D341Med (cell line): Measurements from ENCODE around the gene ZNF367.

Experiments used
- DNase-seq: peaks from one replicate; pipeline ENCODE4 v3.0.0; 2012; ENCODE audit warnings: low spot score

The ZNF367 gene

GRCh38 chr9:96418083-96418919 lies at the start of gene ZNF367:
Gene ZNF367, minus strand, starts transcription at chr9:96418370. Its CDS starts 338 bp downstream, at chr9:96418032.
- DNase-seq = peak; percentile 96

DNA sequence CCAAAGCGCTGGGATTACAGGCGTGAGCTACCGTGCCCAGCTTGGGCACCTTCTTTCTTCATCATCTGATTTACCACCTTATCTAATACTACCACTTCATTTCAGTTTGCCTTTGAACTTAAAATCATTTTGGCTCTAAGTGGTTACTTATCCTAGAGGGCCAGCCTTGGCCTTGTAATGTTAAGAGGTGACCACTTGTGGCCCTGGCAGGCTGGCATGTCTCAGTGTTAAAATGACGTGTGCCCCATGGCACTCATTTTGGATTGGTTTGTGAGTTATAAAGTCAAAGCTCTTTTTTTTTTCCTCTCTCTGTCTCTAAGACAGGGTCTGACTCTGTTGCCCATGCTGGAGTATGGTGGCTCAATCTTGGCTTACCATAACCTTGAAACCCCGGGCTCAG lies 49.6 kb upstream of the ZNF367 start:
- no peak for DNase-seq

DNA sequence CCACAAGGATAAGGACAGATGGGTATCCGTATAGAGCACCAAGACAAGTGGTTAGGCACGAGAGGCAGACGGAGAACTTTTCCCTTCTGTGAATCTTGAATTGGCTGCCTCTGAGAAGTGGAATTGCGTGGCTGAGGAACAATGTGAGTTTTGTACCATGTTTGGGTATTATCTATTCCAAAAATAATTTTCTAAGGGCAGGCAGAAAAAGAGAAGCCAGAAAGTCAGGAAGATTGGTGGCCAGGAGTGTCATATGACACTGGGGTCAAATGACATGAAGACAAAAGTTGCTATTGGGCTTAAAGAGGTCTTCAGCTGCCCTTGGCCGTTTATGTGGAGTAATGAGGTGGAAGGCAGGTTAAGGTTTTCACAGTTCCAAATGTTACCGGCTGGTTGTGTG lies 46.3 kb upstream of the ZNF367 start:
- no peak for DNase-seq

DNA sequence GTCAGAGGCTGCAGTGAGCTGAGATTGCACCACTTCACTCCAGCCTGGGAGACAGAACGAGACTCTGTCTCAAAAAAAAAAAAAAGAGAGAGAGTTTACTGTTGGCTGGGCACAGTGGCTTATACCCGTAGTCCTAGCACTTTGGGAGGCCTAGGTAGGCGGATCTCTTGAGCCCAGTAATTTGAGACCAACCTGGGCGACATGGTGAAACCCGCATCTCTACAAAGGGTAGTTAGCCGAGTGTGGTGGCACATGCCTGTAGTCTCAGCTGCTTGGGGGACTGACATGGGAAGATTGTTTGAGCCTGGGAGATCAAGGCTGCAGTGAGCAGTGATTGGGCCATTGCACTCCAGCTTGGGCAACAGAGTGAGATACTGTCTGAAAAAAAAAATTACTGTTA lies 44.4 kb upstream of the ZNF367 start:
- no peak for DNase-seq

DNA sequence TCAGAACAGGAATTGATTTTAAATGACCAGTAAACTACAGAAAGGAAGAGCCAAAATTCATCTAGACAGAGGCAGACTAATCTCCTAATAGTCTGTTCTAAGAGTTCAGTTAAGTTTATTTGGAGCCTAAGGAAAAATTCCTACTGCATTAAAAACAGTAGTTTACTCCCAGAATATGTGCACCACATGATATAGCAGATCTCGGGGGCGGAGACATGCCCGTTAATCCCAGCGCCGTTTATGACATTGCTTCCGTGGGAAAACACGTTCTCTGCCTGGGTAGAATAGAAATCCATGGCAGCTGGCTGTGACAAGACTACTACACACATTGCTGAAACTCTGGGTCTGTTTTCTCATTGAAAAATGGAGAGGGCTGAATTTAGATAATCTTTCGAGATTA lies 43.2 kb upstream of the ZNF367 start:
- DNase-seq = no peak

- no peak for DNase-seq
Measured at GRCh38 chr9:96460882-96461281, 42.7 kb upstream of the ZNF367 start.

DNA sequence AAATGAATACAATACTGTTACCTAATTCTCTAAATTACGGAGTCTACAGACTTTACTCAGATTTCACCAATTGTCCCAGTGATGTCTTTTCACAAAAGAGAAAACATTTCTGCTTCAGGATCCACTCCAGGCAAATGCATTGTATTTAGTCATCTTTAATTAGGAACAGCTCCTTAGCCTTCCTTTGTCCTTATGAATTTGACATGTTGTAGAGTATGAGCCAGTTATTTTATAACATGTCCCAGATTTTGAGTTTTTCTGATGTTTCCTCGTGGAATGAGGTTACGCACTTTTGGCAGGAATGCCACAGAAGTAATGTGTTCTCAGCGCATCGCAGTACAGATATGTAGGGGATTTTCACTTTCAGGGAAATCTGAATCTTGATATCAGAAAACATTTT lies 42.3 kb upstream of the ZNF367 start:
- no peak for DNase-seq

DNA sequence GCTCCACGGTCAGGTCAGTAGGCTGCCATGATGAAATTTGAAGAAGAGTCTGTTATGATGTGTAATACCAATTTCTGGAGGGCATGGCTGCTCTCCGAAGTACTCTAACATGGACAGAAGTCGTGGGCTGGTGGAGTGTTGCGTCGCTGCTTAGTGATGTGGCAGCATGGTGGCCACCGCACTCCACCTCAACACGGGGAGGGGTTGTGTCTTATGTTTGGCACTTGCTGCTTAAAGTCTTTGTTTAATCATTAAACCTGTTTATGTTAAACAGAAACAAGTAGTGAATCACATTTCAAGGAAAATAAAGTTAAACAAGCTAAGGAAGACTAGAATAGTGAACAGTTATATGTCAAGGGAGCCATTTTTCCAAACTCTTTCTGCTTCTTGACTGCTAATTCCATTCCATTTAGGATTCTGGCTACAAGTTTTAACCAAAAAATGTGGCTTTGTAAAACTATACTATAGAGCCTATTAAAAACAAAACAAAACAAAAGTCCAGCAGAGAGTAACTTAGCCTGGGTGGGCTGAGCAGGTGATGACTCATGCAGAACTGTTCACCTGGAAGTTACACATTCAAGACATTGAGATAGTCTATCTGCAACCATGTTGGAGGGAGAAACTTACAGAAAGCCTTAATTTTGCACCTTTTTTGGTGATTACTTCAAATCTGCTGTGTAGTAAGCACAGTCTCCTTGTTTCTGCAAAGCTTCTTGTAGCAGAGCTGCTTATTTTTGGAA lies 41.3 kb upstream of the ZNF367 start:
- DNase-seq = no peak

- DNase-seq = no peak
Measured at GRCh38 chr9:96458226-96458625, 40.1 kb upstream of the ZNF367 start.

GRCh38 chr9:96457266-96457665 lies 39.1 kb upstream of the ZNF367 start:
- no peak for DNase-seq

GRCh38 chr9:96453625-96454024 lies 35.5 kb upstream of the ZNF367 start:
- DNase-seq = peak; percentile 44

GRCh38 chr9:96450613-96451528 lies 32.7 kb upstream of the ZNF367 start:
- DNase-seq = peak; percentile 37

GRCh38 chr9:96449845-96450612 lies 31.9 kb upstream of the ZNF367 start, which contains the start of gene HABP4:
Gene HABP4, plus strand, starts transcription at chr9:96450169. Its CDS starts 111 bp downstream, at chr9:96450280.
- peak; percentile 98 for DNase-seq

DNA sequence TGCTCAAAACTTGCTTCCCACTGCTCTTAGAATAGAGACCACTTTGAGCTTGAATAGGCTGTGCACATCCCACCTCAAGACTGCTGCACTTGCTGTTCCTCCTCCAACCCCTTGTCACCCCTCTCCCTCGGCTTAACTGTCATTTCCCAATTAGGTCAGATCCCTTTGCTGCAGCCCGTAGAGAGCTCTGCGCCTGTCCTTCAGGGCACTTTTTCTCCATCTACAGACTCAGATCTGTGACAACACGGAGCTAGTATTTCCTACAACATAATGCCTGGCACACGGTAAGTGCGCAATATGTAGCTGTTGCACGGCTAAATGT lies 31.3 kb upstream of the ZNF367 start:
- DNase-seq = no peak

DNA sequence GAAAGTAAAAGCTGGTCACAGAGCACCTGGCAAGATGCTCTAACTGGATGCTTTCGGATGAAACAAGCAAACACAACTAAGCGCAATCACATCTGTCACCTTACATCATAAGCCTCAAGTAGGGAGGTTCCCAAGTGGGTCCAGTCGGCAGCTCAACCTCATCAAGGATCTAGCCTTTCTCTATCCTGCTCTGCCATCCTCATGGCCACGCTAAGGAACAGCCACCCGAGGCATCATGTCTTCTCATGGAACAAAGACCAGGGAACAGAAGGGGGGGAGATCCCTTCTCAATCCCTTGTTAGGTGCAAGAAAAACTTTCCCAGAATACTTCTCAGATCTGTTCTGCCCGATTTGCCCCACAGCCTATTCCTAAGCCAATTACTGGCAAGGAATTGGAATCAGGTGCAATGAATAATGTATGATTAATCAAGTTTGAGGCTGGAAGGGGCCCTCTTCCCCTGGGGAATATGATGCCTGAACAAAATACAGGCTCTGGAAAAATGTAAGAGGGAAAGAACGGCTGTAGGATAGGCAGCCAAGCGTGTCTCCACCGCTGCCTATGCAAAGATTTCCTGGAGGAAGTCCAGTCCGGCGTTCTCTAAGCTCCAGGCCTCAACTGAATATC lies 30.5 kb upstream of the ZNF367 start:
- DNase-seq = no peak

GRCh38 chr9:96447406-96447805 lies 29.2 kb upstream of the ZNF367 start:
- no peak for DNase-seq

- no peak for DNase-seq
Measured at GRCh38 chr9:96442491-96442890, 24.3 kb upstream of the ZNF367 start.

DNA sequence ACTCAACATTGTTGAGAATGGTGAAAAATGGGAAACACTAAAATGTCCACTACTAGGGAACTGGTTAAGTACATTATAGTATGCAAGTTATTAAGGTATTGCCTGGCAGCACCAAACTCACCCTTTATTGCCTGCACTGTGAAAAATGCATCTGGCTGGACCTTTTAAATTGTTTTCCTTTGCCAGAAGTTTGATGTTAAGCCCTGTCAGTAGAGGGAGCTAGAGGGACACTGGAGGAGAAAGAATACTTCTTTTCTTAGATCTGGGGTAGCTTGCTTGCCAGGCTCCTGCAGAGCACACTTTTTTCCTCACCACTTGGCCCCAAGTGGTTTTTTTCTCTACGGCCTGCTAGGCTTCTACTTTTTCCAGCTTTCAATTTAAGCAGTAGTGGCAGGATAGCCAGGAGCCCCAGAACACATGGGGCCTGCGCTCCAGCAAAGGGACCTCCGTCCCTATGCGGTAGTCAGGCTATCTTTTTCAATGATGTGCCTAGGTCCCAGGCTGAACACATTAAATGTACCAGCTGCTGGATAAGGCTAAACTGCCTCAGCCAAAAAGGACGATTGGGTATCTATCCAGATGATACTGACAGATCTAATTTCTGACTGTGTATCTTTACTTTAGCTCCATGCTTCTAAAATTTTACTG lies 23.8 kb upstream of the ZNF367 start:
- peak; percentile 53 for DNase-seq

DNA sequence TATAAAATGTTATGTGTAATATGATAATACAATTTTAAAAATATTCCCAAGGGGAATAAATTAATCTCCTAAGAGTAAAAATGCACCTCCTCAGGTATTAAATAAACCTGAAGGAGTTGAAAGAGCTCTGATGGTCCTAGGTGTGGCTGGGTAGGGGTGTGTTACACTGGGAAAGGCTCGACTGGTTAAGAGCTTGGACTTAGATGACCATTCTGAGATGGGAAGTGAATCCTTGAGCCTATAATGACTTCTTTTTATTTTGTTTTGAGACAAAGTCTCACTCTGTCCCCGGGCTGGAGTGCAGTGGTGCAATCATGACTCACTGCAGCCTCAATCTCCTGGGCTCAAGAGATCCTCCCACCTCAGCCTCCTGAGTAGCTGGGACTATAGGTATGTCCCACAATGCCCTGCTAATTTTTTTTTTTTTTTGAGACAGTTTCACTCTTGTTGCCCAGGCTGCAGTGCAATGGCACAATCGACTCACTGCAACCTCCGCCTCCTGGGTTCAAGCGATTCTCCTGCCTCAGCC lies 22.6 kb upstream of the ZNF367 start:
- DNase-seq = no peak

GRCh38 chr9:96437454-96437853 lies 19.3 kb upstream of the ZNF367 start:
- DNase-seq = no peak
